Gastrocnemius medialis (tissue), 4 donors: Measurements from ENCODE around the gene FBXO28.

Source experiments
- CTCF ChIP-seq, 5 experiments: fragments of 450-650 bp in 3 of 5; fragments of 200-600 bp in 2 of 5; sonication (generic) in 2 of 5; IDR thresholded peaks in 4 of 5; conservative IDR thresholded peaks in 1 of 5; 1 replicate in 4 of 5; 2 replicates in 1 of 5; pipeline ENCODE4 v1.5.1; 2016 to 2019; ENCODE audit warnings: antibody characterized with exemption in 5 of 5, mild to moderate bottlenecking in 3 of 5, moderate library complexity in 3 of 5
- POLR2A ChIP-seq, 2 donors: fragments of 450-650 bp; IDR thresholded peaks; one replicate each; pipeline ENCODE4 v1.6.1; 2017; ENCODE audit warnings: antibody characterized with exemption in 2 of 2, mild to moderate bottlenecking in 2 of 2, moderate library complexity in 2 of 2

- TF ChIP-seq CTCF (IDR thresholded peaks at IDR 0.05 in 4 of 5, conservative IDR thresholded peaks at IDR 0.05 in 1 of 5): no peak
- TF ChIP-seq POLR2A (IDR thresholded peaks at IDR 0.05): no peak
These were observed 7.2 kb upstream of the FBXO28 start for GRCh38 chr1:224106568-224107281.
